T-helper 2 cell (primary cell): Measurements from ENCODE around the gene DMPK.
A peak's percentile ranks its signal among the peaks of the same experiment; 100 is the strongest.
"Not testable (repeated sequence)": the region's sequence is repeated elsewhere in the genome, so short reads cannot be mapped to it uniquely, and the experiment has no call there.

Source experiments
- DNase-seq, 5 experiments: peaks; one replicate each; pipeline versions ENCODE4 v3.0.0 to v3.0.0-alpha.2; 2012 to 2022

The DMPK gene

GRCh38 chr19:45733160-45733810, 49.0 kb downstream of the DMPK start, which contains the start of gene MEIOSIN:
Gene MEIOSIN (plus strand): TSS chr19:45733439. CDS start chr19:45735377, 1,938 bp downstream.
- DNase-seq: no peak

GRCh38 chr19:45730368-45731288, 51.7 kb downstream of the DMPK start, which contains the start of gene FBXO46:
Gene FBXO46 (minus strand): TSS chr19:45730896. CDS start chr19:45713495, 17,401 bp downstream.
- peak; percentile 75 to 97 (median 91) for DNase-seq

GRCh38 chr19:45729800-45730290, 52.4 kb downstream of the DMPK start:
- DNase-seq: no peak

DNA sequence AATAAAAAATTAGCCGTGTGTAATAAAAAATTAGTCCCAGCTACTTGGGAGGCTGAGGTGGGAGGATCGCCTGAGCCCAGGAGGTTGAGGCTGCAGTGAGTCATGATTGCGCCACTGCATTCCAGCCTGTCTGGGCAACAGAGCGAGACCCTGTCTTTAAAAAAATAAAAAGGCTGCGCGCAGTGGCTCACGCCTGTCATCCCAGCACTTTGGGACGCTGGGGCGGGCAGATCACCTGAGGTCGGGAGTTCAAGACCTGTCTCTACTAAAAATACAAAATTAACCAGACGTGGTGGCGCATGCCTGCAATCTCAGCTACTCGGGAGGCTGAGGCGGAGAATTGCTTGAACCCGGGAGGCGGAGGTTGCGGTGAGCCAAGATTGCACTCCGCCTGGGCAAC, 53.6 kb downstream of the DMPK start:
- not testable (repeated sequence) for DNase-seq

DNA sequence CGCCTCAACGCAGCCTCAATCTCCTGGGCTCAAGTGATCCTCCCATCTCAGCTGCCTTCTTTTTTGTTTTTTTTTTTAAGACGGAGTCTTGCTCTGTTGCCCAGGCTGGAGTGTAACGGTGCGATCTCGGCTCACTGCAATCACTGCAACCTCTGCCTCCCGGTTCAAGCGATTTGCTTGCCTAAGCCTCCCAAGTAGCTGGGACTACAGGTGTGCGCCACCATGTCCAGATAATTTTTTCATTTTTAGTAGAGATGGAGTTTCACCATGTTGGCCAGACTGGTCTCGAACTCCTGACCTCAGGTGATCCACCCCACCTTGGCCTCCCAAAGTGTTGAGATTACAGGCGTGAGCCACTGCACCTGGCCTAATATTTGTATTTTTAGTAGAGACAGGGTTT, 62.2 kb downstream of the DMPK start:
- DNase-seq: not testable (repeated sequence)
